Lung microvascular endothelial cell (primary cell): Measurements from ENCODE around the gene IL31. TPM values are rescaled to one million over a fixed set of nuclear protein-coding genes. Genes with fewer than 3 reads are reported as not detected.

ENCODE experiments used
- DNase-seq, 2 donors: peaks; one replicate each; pipeline versions ENCODE4 v3.0.0 to v3.0.0-alpha.2; 2010; ENCODE audit warnings: low read depth in 2 of 2
- total RNA-seq: library from RNA; depleted of rRNA; stranded (reverse); fragments of >200 nt; gene quantifications from 2 replicates; pipeline ENCODE4 v1.2.1, GENCODE V29; 2014

IL31 gene
- total RNA-seq, 1 donor from 2014 or later: not detected

- DNase-seq: no peak
Measured at GRCh38 chr12:122158700-122159285, 15.2 kb downstream of the IL31 start.

GRCh38 chr12:122155705-122156104, 18.3 kb downstream of the IL31 start:
- no peak for DNase-seq

- no peak for DNase-seq
Measured at GRCh38 chr12:122152754-122153153, 21.3 kb downstream of the IL31 start.

GRCh38 chr12:122150127-122150681, 23.8 kb downstream of the IL31 start:
- DNase-seq: no peak

GRCh38 chr12:122148657-122149056, 25.4 kb downstream of the IL31 start:
- DNase-seq: no peak

- no peak for DNase-seq
Measured at GRCh38 chr12:122147514-122148290, 26.3 kb downstream of the IL31 start.

- DNase-seq: no peak
Measured at GRCh38 chr12:122145505-122146330, 28.3 kb downstream of the IL31 start.

- no peak for DNase-seq
Measured at GRCh38 chr12:122144885-122145284, 29.1 kb downstream of the IL31 start.

- peak in 1 of 2 donors; percentile 20 for DNase-seq
Measured at GRCh38 chr12:122142857-122143256, 31.2 kb downstream of the IL31 start.

GRCh38 chr12:122141911-122142725, 31.9 kb downstream of the IL31 start:
- no peak for DNase-seq

GRCh38 chr12:122140467-122141257, 33.4 kb downstream of the IL31 start:
- DNase-seq: no peak

- DNase-seq: no peak
Measured at GRCh38 chr12:122139941-122140340, 34.1 kb downstream of the IL31 start.

GRCh38 chr12:122139266-122139665, 34.8 kb downstream of the IL31 start:
- DNase-seq: no peak

GRCh38 chr12:122138616-122139015, 35.4 kb downstream of the IL31 start:
- no peak for DNase-seq

- DNase-seq: no peak
Measured at GRCh38 chr12:122138181-122138580, 35.8 kb downstream of the IL31 start.

GRCh38 chr12:122137681-122138080, 36.3 kb downstream of the IL31 start:
- DNase-seq: no peak

- no peak for DNase-seq
Measured at GRCh38 chr12:122137229-122137628, 36.8 kb downstream of the IL31 start.

GRCh38 chr12:122135437-122136031, 38.5 kb downstream of the IL31 start:
- no peak for DNase-seq

GRCh38 chr12:122133192-122133950, 40.6 kb downstream of the IL31 start:
- peak in 1 of 2 donors; percentile 84 for DNase-seq
